Esophagus (tissue), 2 donors: Measurements from ENCODE around the gene SHQ1. TPM values are rescaled to one million over a fixed set of nuclear protein-coding genes. Genes with fewer than 3 reads are reported as not detected.

Experiments
- H3K27ac ChIP-seq, 2 donors: one replicate each; pipeline ENCODE4 v1.5.1; 2013; ENCODE audit warnings: low read depth in 2 of 2, mild to moderate bottlenecking in 2 of 2, inconsistent platforms in 1 of 2, low read length in 1 of 2, moderate library complexity in 1 of 2
- H3K27me3 ChIP-seq, 2 donors: one replicate each; pipeline ENCODE4 v1.6.1; 2013; ENCODE audit warnings: low read length in 2 of 2, control low read depth in 1 of 2, mild to moderate bottlenecking in 1 of 2; ENCODE audit not compliant: insufficient read depth in 2 of 2, control insufficient read depth in 1 of 2
- H3K36me3 ChIP-seq, 2 donors: one replicate each; pipeline ENCODE4 v1.6.1; 2013; ENCODE audit warnings: low read length in 1 of 2; ENCODE audit not compliant: control insufficient read depth in 2 of 2, insufficient read depth in 2 of 2
- H3K4me1 ChIP-seq, 2 donors: one replicate each; pipeline ENCODE4 v1.6.1; 2013; ENCODE audit warnings: low read length in 1 of 2; ENCODE audit not compliant: control insufficient read depth in 2 of 2, insufficient read depth in 2 of 2
- H3K4me3 ChIP-seq, 2 donors: one replicate each; pipeline ENCODE4 v1.5.1; 2013; ENCODE audit warnings: low read length in 2 of 2, mild to moderate bottlenecking in 2 of 2, low read depth in 1 of 2, moderate library complexity in 1 of 2
- H3K9me3 ChIP-seq, 2 donors: one replicate each; pipeline ENCODE4 v1.6.1; 2013; ENCODE audit warnings: mild to moderate bottlenecking in 2 of 2, low read depth in 1 of 2, low read length in 1 of 2, moderate library complexity in 1 of 2; ENCODE audit not compliant: control insufficient read depth in 2 of 2, insufficient read depth in 1 of 2
- WGBS, 2 donors: extraction: QIAGEN DNeasy Blood & Tissue Kit; methylation state at CpG; one replicate each; pipeline ENCODE4 v1.1.7; 2013; 5-methylcytosine and 5-hydroxymethylcytosine counted together
- polyA plus RNA-seq, 2 donors: library from polyadenylated mRNA; stranded (reverse); fragments of 200-250 nt; gene quantifications; one replicate each; pipeline ENCODE4 v1.2.3, GENCODE V29; 2013
- donor health status: healthy with polysubstance abuse.
- donor health status: Bipolar disorder and iron deficiency.

SHQ1 gene
- polyA plus RNA-seq = 1 to 10 TPM; 5.5 to 6.9 TPM

GRCh38 chr3:72847751-72848702 lies at the start of gene SHQ1:
SHQ1 (minus strand) TSS chr3:72848445; CDS start chr3:72848340, 105 bp downstream.
- Histone ChIP-seq H3K4me3 (peak within 1 kb of the TSS; percentile 83 to 97), H3K27ac (peak within 1 kb of the TSS; percentile 74 to 85), H3K36me3 (no peaks in the 10 kb centered on the region), H3K27me3 (no peaks in the 10 kb centered on the region), H3K4me1 (no peaks in the 10 kb centered on the region), H3K9me3 (no peaks in the 10 kb centered on the region)
- WGBS, 2 donors = 0 to 1% methylated on average over 86 of the region's 86 CpGs

- no peaks in the 10 kb centered on the region for H3K4me1 ChIP-seq
- no peaks in the 10 kb centered on the region for H3K36me3 ChIP-seq
- no peaks in the 10 kb centered on the region for H3K9me3 ChIP-seq
- H3K27me3 ChIP-seq = no peaks in the 10 kb centered on the region
- H3K27ac ChIP-seq = no peak overlapping the region
- H3K4me3 ChIP-seq = no peak overlapping the region
Observed at GRCh38 chr3:72897758-72898007, 49.4 kb upstream of the SHQ1 start.

GRCh38 chr3:72896996-72897757 lies 48.9 kb upstream of the SHQ1 start:
- Histone ChIP-seq H3K27ac (no peak overlapping the region), H3K4me3 (no peak overlapping the region)

GRCh38 chr3:72894976-72895552 lies 46.8 kb upstream of the SHQ1 start:
- Histone ChIP-seq H3K27ac (no peak overlapping the region), H3K9me3 (no peaks in the 10 kb centered on the region), H3K36me3 (no peaks in the 10 kb centered on the region), H3K4me1 (no peaks in the 10 kb centered on the region), H3K27me3 (no peaks in the 10 kb centered on the region), H3K4me3 (no peak overlapping the region)
- 89 to 90% methylated on average over 5 of the region's 5 CpGs for WGBS, 2 donors

More at GRCh38 chr3:72896996-72897757, 48.9 kb upstream of the SHQ1 start:
- H3K36me3 ChIP-seq = no peaks in the 10 kb centered on the region
- H3K27me3 ChIP-seq = no peaks in the 10 kb centered on the region
- no peaks in the 10 kb centered on the region for H3K4me1 ChIP-seq
- H3K9me3 ChIP-seq = no peaks in the 10 kb centered on the region
- 72 to 75% methylated on average over 4 of the region's 4 CpGs for WGBS, 2 donors

- H3K4me1 ChIP-seq = no peaks in the 10 kb centered on the region
- no peak overlapping the region for H3K27ac ChIP-seq
Observed at GRCh38 chr3:72892870-72893269, 44.6 kb upstream of the SHQ1 start.

GRCh38 chr3:72892081-72892775 lies 44.0 kb upstream of the SHQ1 start:
- Histone ChIP-seq H3K27me3 (no peaks in the 10 kb centered on the region), H3K27ac (no peak overlapping the region), H3K9me3 (no peaks in the 10 kb centered on the region), H3K4me3 (no peak overlapping the region), H3K36me3 (no peaks in the 10 kb centered on the region), H3K4me1 (no peaks in the 10 kb centered on the region)
- whole genome bisulfite sequencing, 2 donors = 47 to 51% methylated on average over 4 of the region's 4 CpGs

More at GRCh38 chr3:72892870-72893269, 44.6 kb upstream of the SHQ1 start:
- no peaks in the 10 kb centered on the region for H3K27me3 ChIP-seq
- 72 to 73% methylated on average over 4 of the region's 4 CpGs for WGBS, 2 donors
- no peaks in the 10 kb centered on the region for H3K36me3 ChIP-seq
- H3K4me3 ChIP-seq = no peak overlapping the region
- no peaks in the 10 kb centered on the region for H3K9me3 ChIP-seq

- no peaks in the 10 kb centered on the region for H3K27me3 ChIP-seq
- H3K36me3 ChIP-seq = no peaks in the 10 kb centered on the region
- H3K9me3 ChIP-seq = no peaks in the 10 kb centered on the region
- WGBS, 2 donors = 31 to 33% methylated on average over 8 of the region's 8 CpGs
- H3K27ac ChIP-seq = peak overlapping the region in 1 of 2 donors; percentile 42
- H3K4me1 ChIP-seq = no peaks in the 10 kb centered on the region
- H3K4me3 ChIP-seq = no peak overlapping the region
Observed at GRCh38 chr3:72891053-72891855, 43.0 kb upstream of the SHQ1 start.

GRCh38 chr3:72890166-72890925 lies 42.1 kb upstream of the SHQ1 start:
- Histone ChIP-seq H3K36me3 (no peaks in the 10 kb centered on the region), H3K27me3 (no peaks in the 10 kb centered on the region), H3K4me1 (no peaks in the 10 kb centered on the region), H3K27ac (no peak overlapping the region), H3K4me3 (no peak overlapping the region), H3K9me3 (no peaks in the 10 kb centered on the region)
- 85% methylated on average over 10 of the region's 10 CpGs for WGBS, 2 donors
